Measurements from ENCODE around the gene LMX1B.

DNA sequence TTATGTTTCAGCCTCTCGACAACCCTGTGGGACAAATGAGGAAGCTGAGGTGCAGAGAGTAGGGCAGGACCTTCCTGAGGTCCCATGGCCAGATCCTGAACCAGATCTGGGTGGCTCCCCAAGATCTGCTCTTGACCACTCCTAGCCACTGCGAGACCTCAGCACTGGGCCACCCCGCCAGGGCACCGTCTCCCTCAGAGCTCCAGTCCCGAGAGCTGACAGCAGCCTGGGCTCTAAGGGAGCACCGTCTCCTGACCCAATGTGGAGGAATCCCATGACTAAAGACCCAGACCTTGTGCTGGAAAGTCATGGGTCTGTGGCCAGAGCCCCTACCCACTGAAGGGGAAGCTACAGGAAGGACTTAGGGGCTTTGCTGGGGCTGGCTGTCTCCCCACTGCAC is 4.5 kb upstream of the LMX1B start:
- TF ChIP-seq, protein P1, sequence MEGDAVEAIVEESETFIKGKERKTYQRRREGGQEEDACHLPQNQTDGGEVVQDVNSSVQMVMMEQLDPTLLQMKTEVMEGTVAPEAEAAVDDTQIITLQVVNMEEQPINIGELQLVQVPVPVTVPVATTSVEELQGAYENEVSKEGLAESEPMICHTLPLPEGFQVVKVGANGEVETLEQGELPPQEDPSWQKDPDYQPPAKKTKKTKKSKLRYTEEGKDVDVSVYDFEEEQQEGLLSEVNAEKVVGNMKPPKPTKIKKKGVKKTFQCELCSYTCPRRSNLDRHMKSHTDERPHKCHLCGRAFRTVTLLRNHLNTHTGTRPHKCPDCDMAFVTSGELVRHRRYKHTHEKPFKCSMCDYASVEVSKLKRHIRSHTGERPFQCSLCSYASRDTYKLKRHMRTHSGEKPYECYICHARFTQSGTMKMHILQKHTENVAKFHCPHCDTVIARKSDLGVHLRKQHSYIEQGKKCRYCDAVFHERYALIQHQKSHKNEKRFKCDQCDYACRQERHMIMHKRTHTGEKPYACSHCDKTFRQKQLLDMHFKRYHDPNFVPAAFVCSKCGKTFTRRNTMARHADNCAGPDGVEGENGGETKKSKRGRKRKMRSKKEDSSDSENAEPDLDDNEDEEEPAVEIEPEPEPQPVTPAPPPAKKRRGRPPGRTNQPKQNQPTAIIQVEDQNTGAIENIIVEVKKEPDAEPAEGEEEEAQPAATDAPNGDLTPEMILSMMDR (IDR thresholded peaks at IDR 0.05): no peak
- TF ChIP-seq POLR2AphosphoS5 (IDR thresholded peaks at IDR 0.05) (no peak), POLR2A (IDR thresholded peaks at IDR 0.05) (no peak), EP300 (IDR thresholded peaks at IDR 0.05) (no peak)

Data from upper lobe of left lung (tissue), 4 donors.